Measurements from ENCODE around the gene DNAAF5. TPM values are rescaled to one million over a fixed set of nuclear protein-coding genes. Genes with fewer than 3 reads are reported as not detected.

DNAAF5 gene
- 10.4 and 24.6 TPM in 2 replicates for total RNA-seq

GRCh38 chr7:726084-726853 lies at the start of gene DNAAF5:
DNAAF5 (plus strand) TSS chr7:726699; CDS start chr7:726721, 22 bp downstream.

GRCh38 chr7:727104-727805 lies 756 bp downstream of the DNAAF5 start, which contains the start of gene PRKAR1B:
PRKAR1B (minus strand) TSS chr7:727281; CDS start chr7:711505, 15,776 bp downstream.

GRCh38 chr7:832167-832967 lies 105.9 kb downstream of the DNAAF5 start, which contains the start of gene SUN1:
SUN1 (plus strand) TSS chr7:832476; CDS start chr7:832525, 49 bp downstream.

Other genes with a start within 250 kb of the DNAAF5 start
- 71.9 and 72.8 TPM in 2 replicates for gene PDGFA, start 206.9 kb upstream of the DNAAF5 start, total RNA-seq
- 9.2 and 14.0 TPM in 2 replicates for gene PRKAR1B, start 582 bp downstream of the DNAAF5 start, total RNA-seq
- gene SUN1, start 105.8 kb downstream of the DNAAF5 start, total RNA-seq, result 116 and 188 TPM in 2 replicates
- 17.5 and 24.7 TPM in 2 replicates for gene GET4, start 149.9 kb downstream of the DNAAF5 start, total RNA-seq
- 5.3 and 8.1 TPM in 2 replicates for gene ADAP1, start 228.0 kb downstream of the DNAAF5 start, total RNA-seq
- gene COX19, start 248.8 kb downstream of the DNAAF5 start, total RNA-seq, result 13.7 and 14.1 TPM in 2 replicates

All from smooth muscle cell of the umbilical artery (primary cell).